ENCODE data around the gene PCDHGA12.

- TF ChIP-seq CTCF (IDR thresholded peaks at IDR 0.05) (no peak), POLR2A (IDR thresholded peaks at IDR 0.05) (no peak), EP300 (IDR thresholded peaks at IDR 0.05) (no peak)
These were observed 46.8 kb downstream of the PCDHGA12 start for GRCh38 chr5:141477044-141477575.
